HCT116 (cell line): ENCODE results near the gene GPC1. TPM values are rescaled to one million over a fixed set of nuclear protein-coding genes. Genes with fewer than 3 reads are reported as not detected.

ENCODE experiments used
- ATAC-seq: fragments of 200-7000 bp; cut with Tn5 transposase; 2 replicates; pipeline ENCODE4 v1.9.1; 2020; ENCODE audit warnings: mild to moderate bottlenecking, moderate library complexity
- BruUV-seq: library from RNA; stranded (reverse); fragments of 400-500 nt; replicated peaks from 2 replicates; lab custom pipeline; 2021; lab: Mats Ljungman, UMichigan
- CTCF ChIA-PET: fragments of 300-600 bp; sonication (Branson Sonifier 250); formaldehyde crosslinking; loops from one replicate; lab custom pipeline; 2021; ENCODE audit warnings: antibody characterized with exemption; lab: Charles Lee
- POLR2A ChIA-PET: fragments of 300-600, 350-600 bp; sonication (Branson Sonifier 250); formaldehyde crosslinking; loops from one replicate; lab custom pipeline; 2021; ENCODE audit warnings: antibody characterized with exemption; lab: Charles Lee
- RAD21 ChIA-PET, 2 experiments: fragments of 300-600 bp; sonication (Branson Sonifier 250); formaldehyde crosslinking; loops; one replicate each; lab custom pipeline; 2023; ENCODE audit warnings: low total read pairs in 2 of 2; ENCODE audit not compliant: uncharacterized antibody in 2 of 2, unreplicated experiment in 2 of 2, low non-redundant PET in 1 of 2; lab: Charles Lee
- DNase-seq: peaks from one replicate; pipeline ENCODE4 v3.0.0-alpha.2; 2010; ENCODE audit warnings: low read depth, low spot score
- H2AFZ ChIP-seq: fragments of 200-600 bp; shearing (Covaris generic), sonication (generic); 2 replicates; pipeline ENCODE4 v1.6.1; 2017; ENCODE audit warnings: low read depth, mixed run types, mixed read lengths, antibody characterized with exemption, low read length; ENCODE audit not compliant: poor library complexity, severe bottlenecking
- H3K27ac ChIP-seq: 2 replicates; pipeline ENCODE4 v1.5.1; 2012; ENCODE audit warnings: low read depth, low read length
- H3K27me3 ChIP-seq: fragments of 200-600 bp; sonication (generic); 2 replicates; pipeline ENCODE4 v1.6.1; 2016; ENCODE audit warnings: mixed run types, low read length, mixed read lengths; ENCODE audit not compliant: insufficient read depth
- H3K36me3 ChIP-seq, 2 experiments: fragments of 200-500 bp in 1 of 2; fragments of 200-600 bp in 1 of 2; sonication (Bioruptor generic) in 1 of 2; sonication (generic) in 1 of 2; 2 replicates each; pipeline versions ENCODE4 v1.5.1 to v1.6.1; 2014 to 2016; ENCODE audit warnings: low read length in 2 of 2, inconsistent platforms in 1 of 2, mixed read lengths in 1 of 2, mixed run types in 1 of 2; ENCODE audit not compliant: insufficient read depth in 2 of 2, control insufficient read depth in 1 of 2
- H3K4me1 ChIP-seq, 2 experiments: fragments of 200-600 bp in 1 of 2; sonication (generic) in 1 of 2; 2 replicates each; pipeline versions ENCODE4 v1.5.1 to v1.6.1; 2012 to 2017; ENCODE audit warnings: low read length in 2 of 2, inconsistent platforms in 1 of 2, mild to moderate bottlenecking in 1 of 2, mixed read lengths in 1 of 2, mixed run types in 1 of 2, moderate library complexity in 1 of 2; ENCODE audit not compliant: insufficient read depth in 2 of 2, control insufficient read depth in 1 of 2
- H3K4me2 ChIP-seq: fragments of 200-600 bp; sonication (generic); 2 replicates; pipeline ENCODE4 v1.6.1; 2017; ENCODE audit warnings: mixed run types, low read length, mixed read lengths
- H3K4me3 ChIP-seq, 2 experiments: fragments of 200-600 bp in 1 of 2; sonication (generic) in 1 of 2; replicated peaks in 1 of 2; 2 replicates each; pipeline ENCODE4 v1.5.1; 2011 to 2016; ENCODE audit warnings: low read length in 2 of 2, control low read depth in 1 of 2, low read depth in 1 of 2, mild to moderate bottlenecking in 1 of 2, mixed read lengths in 1 of 2, mixed run types in 1 of 2
- H3K79me2 ChIP-seq: fragments of 200-600 bp; sonication (generic); 2 replicates; pipeline ENCODE4 v1.6.1; 2017; ENCODE audit warnings: mild to moderate bottlenecking, mixed run types, low read length, moderate library complexity, mixed read lengths; ENCODE audit not compliant: insufficient read depth
- H3K9ac ChIP-seq: fragments of 200-600 bp; sonication (generic); 2 replicates; pipeline ENCODE4 v1.6.1; 2016; ENCODE audit warnings: low read length, mixed read lengths
- H3K9me2 ChIP-seq: fragments of 200-600 bp; sonication (generic), shearing (Covaris generic); 2 replicates; pipeline ENCODE4 v1.6.1; 2017; ENCODE audit warnings: mixed run types, mild to moderate bottlenecking, moderate library complexity; ENCODE audit not compliant: insufficient read depth
- H3K9me3 ChIP-seq, 2 experiments: fragments of 200-500 bp in 1 of 2; fragments of 200-600 bp in 1 of 2; sonication (Bioruptor generic) in 1 of 2; sonication (generic) in 1 of 2; 2 replicates each; pipeline ENCODE4 v1.6.1; 2014 to 2017; ENCODE audit warnings: low read length in 2 of 2, mixed read lengths in 2 of 2, inconsistent platforms in 1 of 2, low read depth in 1 of 2, mild to moderate bottlenecking in 1 of 2, mixed run types in 1 of 2, moderate library complexity in 1 of 2; ENCODE audit not compliant: control insufficient read depth in 1 of 2, insufficient read depth in 1 of 2
- H4K20me1 ChIP-seq: fragments of 200-600 bp; sonication (generic), shearing (Covaris generic); 2 replicates; pipeline ENCODE4 v1.6.1; 2017; ENCODE audit warnings: mixed run types, mild to moderate bottlenecking, moderate library complexity; ENCODE audit not compliant: insufficient read depth
- ATF3 ChIP-seq: IDR thresholded peaks from 2 replicates; pipeline ENCODE4 v1.6.1; 2012
- EGR1 ChIP-seq: IDR thresholded peaks from 2 replicates; pipeline ENCODE4 v1.6.1; 2012; ENCODE audit warnings: low read depth
- ELF1 ChIP-seq: IDR thresholded peaks from 2 replicates; pipeline ENCODE4 v1.6.1; 2012; ENCODE audit warnings: low read depth, borderline replicate concordance
- EZH2phosphoT487 ChIP-seq: fragments of 200-600 bp; IDR thresholded peaks from 2 replicates; pipeline ENCODE4 v1.6.1; 2018; ENCODE audit warnings: antibody characterized with exemption, borderline replicate concordance
- FOSL1 ChIP-seq: IDR thresholded peaks from 2 replicates; pipeline ENCODE4 v1.6.1; 2012; ENCODE audit warnings: low read depth
- JUND ChIP-seq: IDR thresholded peaks from 2 replicates; pipeline ENCODE4 v1.6.1; 2012
- MAX ChIP-seq: IDR thresholded peaks from 2 replicates; pipeline ENCODE4 v1.6.1; 2012
- POLR2A ChIP-seq: IDR thresholded peaks from 2 replicates; pipeline ENCODE4 v1.7.0; 2011; ENCODE audit warnings: borderline replicate concordance; ENCODE audit not compliant: insufficient read depth, insufficient read length; ENCODE audit errors: extremely low read depth
- POLR2AphosphoS5 ChIP-seq: IDR thresholded peaks from 2 replicates; pipeline ENCODE4 v1.6.1; 2011; ENCODE audit warnings: mild to moderate bottlenecking, low read depth, low read length, moderate library complexity
- SIN3A ChIP-seq: IDR thresholded peaks from 2 replicates; pipeline ENCODE4 v1.6.1; 2012; ENCODE audit warnings: low read depth
- TCF7L2 ChIP-seq: IDR thresholded peaks from 2 replicates; pipeline ENCODE4 v1.7.0; 2011; ENCODE audit warnings: borderline replicate concordance, inconsistent platforms; ENCODE audit not compliant: insufficient read depth, insufficient read length; ENCODE audit errors: extremely low read depth
- YY1 ChIP-seq: IDR thresholded peaks from 2 replicates; pipeline ENCODE4 v1.6.1; 2011; ENCODE audit warnings: low read length, low read depth, moderate library complexity, mild to moderate bottlenecking; ENCODE audit not compliant: insufficient replicate concordance; ENCODE audit errors: extremely low read depth
- ZFX ChIP-seq: fragments of 450-650 bp; IDR thresholded peaks from 2 replicates; pipeline ENCODE4 v1.6.1; 2017
- ZNF274 ChIP-seq: fragments of 200-500 bp; sonication (Bioruptor generic); IDR thresholded peaks from 2 replicates; pipeline ENCODE4 v1.6.1; 2014; ENCODE audit warnings: mild to moderate bottlenecking, low read depth, low read length, inconsistent platforms
- intact Hi-C: fragments of 100-400 bp; cut with micrococcal nuclease; formaldehyde crosslinking; loops from 2 replicates; pipeline ENCODE4 v1.10.0; 2022
- total RNA-seq: library from RNA; stranded (reverse); gene quantifications from one replicate; pipeline ENCODE4 v1.2.1, GENCODE V29; 2021; ENCODE audit not compliant: unreplicated experiment
- TF ChIP-seq, protein P1 (sequence below), 3 experiments: fragments of 200-600 bp in 1 of 3; sonication (generic) in 1 of 3; IDR thresholded peaks in 2 of 3; conservative IDR thresholded peaks in 1 of 3; 2 replicates each; pipeline ENCODE4 v1.5.1; 2012 to 2017; ENCODE audit warnings: low read depth in 2 of 3, low read length in 2 of 3, antibody characterized with exemption in 1 of 3, borderline replicate concordance in 1 of 3, control low read depth in 1 of 3, mild to moderate bottlenecking in 1 of 3, mixed read lengths in 1 of 3, mixed run types in 1 of 3, moderate library complexity in 1 of 3; ENCODE audit not compliant: insufficient read depth in 1 of 3
- TF ChIP-seq, protein P2 (sequence below): IDR thresholded peaks from 2 replicates; pipeline ENCODE4 v1.6.1; 2012; ENCODE audit warnings: low read depth

GPC1 gene
- total RNA-seq, 1 experiment from 2014 or later, result 79.1 TPM

DNA sequence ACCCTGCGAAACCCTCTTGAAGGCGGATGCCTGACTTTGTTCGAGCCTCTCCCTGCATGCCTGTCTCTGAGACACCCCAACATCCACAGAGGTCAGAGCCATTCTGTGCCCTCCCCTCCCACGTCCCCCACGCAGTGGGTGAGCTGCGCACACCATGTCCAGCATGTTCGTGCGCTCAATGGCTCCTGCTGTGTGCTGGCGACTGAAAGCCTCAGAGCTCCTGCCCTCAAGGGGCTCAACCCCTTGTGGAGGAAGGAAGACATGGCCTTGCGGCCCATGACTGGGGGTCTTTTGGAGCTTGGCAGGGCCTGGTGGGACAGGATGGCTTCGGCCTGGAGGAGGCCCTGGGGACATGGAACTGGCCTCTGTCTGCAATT is 76.6 kb downstream of the GPC1 start:
- no peak overlapping the region for H3K4me3 ChIP-seq
- DNase-seq, result no peak
- H3K79me2 ChIP-seq, result no peaks in the 10 kb centered on the region
- peaks cover 0 to 6% of the 10 kb centered on the region in 2 experiments; a peak in 2 of 4 replicates for H3K4me1 ChIP-seq
- no peak overlapping the region for H3K4me2 ChIP-seq
- no TSS peak for BruUV-seq
- H4K20me1 ChIP-seq, result no peaks in the 10 kb centered on the region
- no peaks in the 10 kb centered on the region for H3K27me3 ChIP-seq
- CTCF ChIA-PET, result no interaction called here
- RAD21 ChIA-PET, result no interaction called here
- POLR2A ChIA-PET, result no interaction called here
- H3K9ac ChIP-seq, result no peak overlapping the region
- no peaks in the 10 kb centered on the region for H3K9me2 ChIP-seq
- no peaks in the 10 kb centered on the region; a peak in 1 of 4 replicates for H3K36me3 ChIP-seq
- TF ChIP-seq EZH2phosphoT487, result no peak
- TF ChIP-seq JUND, result no peak
- TF ChIP-seq FOSL1, result no peak
- no peak for TF ChIP-seq MAX
- TF ChIP-seq ZNF274, result no peak
- TF ChIP-seq TCF7L2, result no peak
- no peak for TF ChIP-seq EGR1
- TF ChIP-seq ZFX, result no peak
- TF ChIP-seq SIN3A, result no peak
- no peak for TF ChIP-seq ELF1
- no peak for TF ChIP-seq ATF3
- TF ChIP-seq, protein P1, sequence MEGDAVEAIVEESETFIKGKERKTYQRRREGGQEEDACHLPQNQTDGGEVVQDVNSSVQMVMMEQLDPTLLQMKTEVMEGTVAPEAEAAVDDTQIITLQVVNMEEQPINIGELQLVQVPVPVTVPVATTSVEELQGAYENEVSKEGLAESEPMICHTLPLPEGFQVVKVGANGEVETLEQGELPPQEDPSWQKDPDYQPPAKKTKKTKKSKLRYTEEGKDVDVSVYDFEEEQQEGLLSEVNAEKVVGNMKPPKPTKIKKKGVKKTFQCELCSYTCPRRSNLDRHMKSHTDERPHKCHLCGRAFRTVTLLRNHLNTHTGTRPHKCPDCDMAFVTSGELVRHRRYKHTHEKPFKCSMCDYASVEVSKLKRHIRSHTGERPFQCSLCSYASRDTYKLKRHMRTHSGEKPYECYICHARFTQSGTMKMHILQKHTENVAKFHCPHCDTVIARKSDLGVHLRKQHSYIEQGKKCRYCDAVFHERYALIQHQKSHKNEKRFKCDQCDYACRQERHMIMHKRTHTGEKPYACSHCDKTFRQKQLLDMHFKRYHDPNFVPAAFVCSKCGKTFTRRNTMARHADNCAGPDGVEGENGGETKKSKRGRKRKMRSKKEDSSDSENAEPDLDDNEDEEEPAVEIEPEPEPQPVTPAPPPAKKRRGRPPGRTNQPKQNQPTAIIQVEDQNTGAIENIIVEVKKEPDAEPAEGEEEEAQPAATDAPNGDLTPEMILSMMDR (IDR thresholded peaks at IDR 0.05 in 2 of 3, conservative IDR thresholded peaks at IDR 0.05 in 1 of 3; ENCODE audit: borderline replicate concordance in 1 of 3, insufficient read depth in 1 of 3, low read depth in 2 of 3, low read length in 2 of 3), result no peak
- no peak for TF ChIP-seq POLR2A
- no peak for TF ChIP-seq POLR2AphosphoS5
- TF ChIP-seq YY1, result no peak
- TF ChIP-seq, protein P2, sequence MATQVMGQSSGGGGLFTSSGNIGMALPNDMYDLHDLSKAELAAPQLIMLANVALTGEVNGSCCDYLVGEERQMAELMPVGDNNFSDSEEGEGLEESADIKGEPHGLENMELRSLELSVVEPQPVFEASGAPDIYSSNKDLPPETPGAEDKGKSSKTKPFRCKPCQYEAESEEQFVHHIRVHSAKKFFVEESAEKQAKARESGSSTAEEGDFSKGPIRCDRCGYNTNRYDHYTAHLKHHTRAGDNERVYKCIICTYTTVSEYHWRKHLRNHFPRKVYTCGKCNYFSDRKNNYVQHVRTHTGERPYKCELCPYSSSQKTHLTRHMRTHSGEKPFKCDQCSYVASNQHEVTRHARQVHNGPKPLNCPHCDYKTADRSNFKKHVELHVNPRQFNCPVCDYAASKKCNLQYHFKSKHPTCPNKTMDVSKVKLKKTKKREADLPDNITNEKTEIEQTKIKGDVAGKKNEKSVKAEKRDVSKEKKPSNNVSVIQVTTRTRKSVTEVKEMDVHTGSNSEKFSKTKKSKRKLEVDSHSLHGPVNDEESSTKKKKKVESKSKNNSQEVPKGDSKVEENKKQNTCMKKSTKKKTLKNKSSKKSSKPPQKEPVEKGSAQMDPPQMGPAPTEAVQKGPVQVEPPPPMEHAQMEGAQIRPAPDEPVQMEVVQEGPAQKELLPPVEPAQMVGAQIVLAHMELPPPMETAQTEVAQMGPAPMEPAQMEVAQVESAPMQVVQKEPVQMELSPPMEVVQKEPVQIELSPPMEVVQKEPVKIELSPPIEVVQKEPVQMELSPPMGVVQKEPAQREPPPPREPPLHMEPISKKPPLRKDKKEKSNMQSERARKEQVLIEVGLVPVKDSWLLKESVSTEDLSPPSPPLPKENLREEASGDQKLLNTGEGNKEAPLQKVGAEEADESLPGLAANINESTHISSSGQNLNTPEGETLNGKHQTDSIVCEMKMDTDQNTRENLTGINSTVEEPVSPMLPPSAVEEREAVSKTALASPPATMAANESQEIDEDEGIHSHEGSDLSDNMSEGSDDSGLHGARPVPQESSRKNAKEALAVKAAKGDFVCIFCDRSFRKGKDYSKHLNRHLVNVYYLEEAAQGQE, result no peak
- H3K9me3 ChIP-seq, result no peaks in the 10 kb centered on the region
- ATAC-seq, result no peak
- intact Hi-C loops, result loop anchor here (5.0 kb wide), 2 partner anchors 55 to 330 kb away; partner anchors contain the start of gene RNPEPL1
- H2AFZ ChIP-seq, result no peak overlapping the region
- no peak overlapping the region for H3K27ac ChIP-seq
